HFFc6 (cell line): ENCODE measurements around the gene COL4A6. TPM values are rescaled to one million over a fixed set of nuclear protein-coding genes. Genes with fewer than 3 reads are reported as not detected.
A peak's percentile ranks its signal among the peaks of the same experiment; 100 is the strongest.

Experiments used
- DNase-seq: peaks from one replicate; pipeline ENCODE4 v3.0.0-alpha.2; 2018
- H3K27ac Mint-ChIP-seq: 2 replicates; pipeline ENCODE4 v1.8.0; 2020; ENCODE audit warnings: mild to moderate bottlenecking, mixed read lengths
- H3K27me3 Mint-ChIP-seq: 2 replicates; pipeline ENCODE4 v1.8.0; 2021; ENCODE audit warnings: mild to moderate bottlenecking, moderate library complexity, mixed read lengths; ENCODE audit not compliant: insufficient read depth
- H3K36me3 Mint-ChIP-seq: 2 replicates; pipeline ENCODE4 v1.8.0; 2021; ENCODE audit warnings: low read depth, mixed read lengths
- H3K4me1 Mint-ChIP-seq: 2 replicates; pipeline ENCODE4 v1.8.0; 2020; ENCODE audit warnings: low read depth, mixed read lengths
- H3K4me3 Mint-ChIP-seq: 2 replicates; pipeline ENCODE4 v1.8.0; 2020; ENCODE audit warnings: mild to moderate bottlenecking, moderate library complexity, mixed read lengths
- H3K9me3 Mint-ChIP-seq: 2 replicates; pipeline ENCODE4 v1.8.0; 2020; ENCODE audit warnings: mild to moderate bottlenecking, mixed read lengths
- total RNA-seq, 6 experiments: library from RNA; stranded (reverse); fragmentation: NEBNext Ultra II Directional; extraction: Animal tissue kit (Norgen Biotek cat#: 25700); gene quantifications; 2 replicates in 1 of 6; 3 replicates in 5 of 6; pipeline ENCODE4 v1.2.3, GENCODE V29; 2021
- TF ChIP-seq, protein P1 (sequence below): fragments of 200-600 bp; sonication (generic); IDR thresholded peaks from 2 replicates; pipeline ENCODE4 v1.5.0; 2021; ENCODE audit warnings: antibody characterized with exemption, mild to moderate bottlenecking

COL4A6 gene
- total RNA-seq, 6 experiments from 2014 or later, result 0.03 to 0.16 (median 0.11) TPM

DNA sequence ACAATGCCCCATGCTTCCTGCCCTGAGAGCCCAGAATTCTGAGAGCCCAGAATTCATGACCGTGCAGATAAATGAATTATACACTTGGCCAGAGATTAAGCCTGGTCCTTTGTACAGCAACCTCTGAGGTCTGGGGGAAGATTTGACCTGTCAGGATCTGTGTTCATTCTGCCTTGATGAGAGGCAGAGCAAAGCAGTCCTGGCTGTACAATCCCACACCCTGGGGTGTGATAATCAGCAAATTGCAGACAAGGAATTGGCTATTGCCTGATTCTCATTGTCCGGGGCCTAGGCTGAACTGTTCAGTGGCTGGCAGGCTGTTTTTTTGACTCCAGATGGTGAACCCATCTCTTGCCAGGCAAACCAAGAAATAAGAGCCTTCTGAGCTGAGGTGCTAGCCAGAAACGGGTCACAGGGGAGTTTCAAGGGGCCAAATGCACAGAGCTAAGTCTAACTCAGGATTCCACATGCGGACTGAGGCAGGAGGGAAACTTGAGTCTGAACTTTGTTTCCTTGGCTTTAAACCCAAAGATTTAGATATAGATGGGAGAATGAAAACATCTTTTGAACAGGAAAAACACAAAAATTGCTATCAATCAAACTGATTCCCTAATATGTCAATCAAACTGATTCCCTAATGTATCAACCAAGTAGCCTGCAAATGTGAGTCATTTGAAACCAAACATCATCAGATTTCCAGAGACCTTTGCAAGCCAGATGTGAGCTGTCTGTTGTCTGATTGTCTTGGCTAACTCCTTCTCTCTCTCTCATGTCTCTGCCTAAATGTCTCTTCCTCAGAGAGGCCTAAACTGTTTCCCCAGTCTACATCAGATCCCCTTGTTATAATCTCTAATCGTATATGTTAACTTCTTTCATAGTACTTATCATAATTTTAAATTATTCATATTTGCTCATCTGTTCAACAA is 187.3 kb downstream of the COL4A6 start:
- no peak for DNase-seq
- TF ChIP-seq, protein P1, sequence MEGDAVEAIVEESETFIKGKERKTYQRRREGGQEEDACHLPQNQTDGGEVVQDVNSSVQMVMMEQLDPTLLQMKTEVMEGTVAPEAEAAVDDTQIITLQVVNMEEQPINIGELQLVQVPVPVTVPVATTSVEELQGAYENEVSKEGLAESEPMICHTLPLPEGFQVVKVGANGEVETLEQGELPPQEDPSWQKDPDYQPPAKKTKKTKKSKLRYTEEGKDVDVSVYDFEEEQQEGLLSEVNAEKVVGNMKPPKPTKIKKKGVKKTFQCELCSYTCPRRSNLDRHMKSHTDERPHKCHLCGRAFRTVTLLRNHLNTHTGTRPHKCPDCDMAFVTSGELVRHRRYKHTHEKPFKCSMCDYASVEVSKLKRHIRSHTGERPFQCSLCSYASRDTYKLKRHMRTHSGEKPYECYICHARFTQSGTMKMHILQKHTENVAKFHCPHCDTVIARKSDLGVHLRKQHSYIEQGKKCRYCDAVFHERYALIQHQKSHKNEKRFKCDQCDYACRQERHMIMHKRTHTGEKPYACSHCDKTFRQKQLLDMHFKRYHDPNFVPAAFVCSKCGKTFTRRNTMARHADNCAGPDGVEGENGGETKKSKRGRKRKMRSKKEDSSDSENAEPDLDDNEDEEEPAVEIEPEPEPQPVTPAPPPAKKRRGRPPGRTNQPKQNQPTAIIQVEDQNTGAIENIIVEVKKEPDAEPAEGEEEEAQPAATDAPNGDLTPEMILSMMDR, result no peak
- Mint-ChIP-seq H3K36me3 (no peaks in the 10 kb centered on the region), H3K4me1 (no peaks in the 10 kb centered on the region), H3K27ac (no peak overlapping the region), H3K27me3 (no peaks in the 10 kb centered on the region; the same call in none of the 2 replicates), H3K9me3 (no peaks in the 10 kb centered on the region), H3K4me3 (no peak overlapping the region)

DNA sequence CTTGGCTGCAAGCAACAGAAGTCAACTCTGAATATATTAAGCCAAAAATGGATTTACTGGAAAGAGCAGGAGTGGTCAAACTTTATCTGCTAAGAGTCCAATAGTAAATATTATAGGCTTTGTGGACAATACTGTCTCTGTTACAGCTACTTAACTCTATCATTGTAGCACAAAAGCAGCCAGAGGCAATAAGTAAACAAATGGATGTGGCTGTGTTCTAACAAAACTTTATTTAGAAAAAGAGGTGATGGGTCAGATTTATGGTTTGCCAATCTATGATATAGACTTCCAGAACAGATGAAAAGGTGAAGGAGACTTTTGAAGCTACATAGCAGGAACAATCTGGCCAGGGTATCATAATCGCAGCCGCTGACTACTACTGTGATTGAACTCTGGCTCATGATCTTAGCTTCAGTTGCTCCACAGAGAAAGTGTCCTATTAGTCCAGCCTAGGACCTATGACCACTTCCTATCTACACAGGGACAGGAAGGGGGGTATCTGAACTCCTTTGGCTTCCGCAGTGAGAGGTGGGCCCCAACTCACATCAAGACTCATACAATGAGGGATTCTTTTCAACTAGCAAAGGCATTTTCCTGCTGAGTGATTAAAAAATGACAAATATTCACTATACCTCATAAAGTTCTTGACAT is 191.8 kb downstream of the COL4A6 start:
- TF ChIP-seq, protein P1, result no peak
- Mint-ChIP-seq H3K4me1 (no peaks in the 10 kb centered on the region), H3K27me3 (no peaks in the 10 kb centered on the region; the same call in none of the 2 replicates), H3K9me3 (no peaks in the 10 kb centered on the region), H3K4me3 (no peak overlapping the region), H3K27ac (no peak overlapping the region), H3K36me3 (no peaks in the 10 kb centered on the region)
- no peak for DNase-seq

DNA sequence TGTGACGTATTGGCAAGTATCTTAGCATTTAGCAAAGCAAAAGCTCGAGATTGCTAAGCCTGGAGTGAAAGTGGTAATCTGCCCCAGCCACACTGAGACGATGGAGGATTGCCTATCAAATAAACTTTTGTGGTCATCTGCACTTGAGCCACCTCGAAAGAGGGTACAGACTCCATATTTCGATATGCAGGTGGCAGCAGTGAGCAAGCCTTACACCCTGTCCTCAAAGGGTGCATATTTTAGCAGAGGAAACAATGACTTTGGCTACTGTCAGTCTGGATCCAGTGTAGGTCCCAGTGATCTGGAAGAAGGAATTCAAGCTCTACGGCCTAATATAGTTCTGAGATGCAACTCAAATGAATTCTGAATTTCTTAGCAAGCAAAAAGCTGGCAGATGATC is 192.8 kb downstream of the COL4A6 start:
- TF ChIP-seq, protein P1, result peak; percentile 21; the same call in 1 of the 2 replicates
- H3K4me1 Mint-ChIP-seq, result no peaks in the 10 kb centered on the region
- no peaks in the 10 kb centered on the region for H3K9me3 Mint-ChIP-seq
- H3K36me3 Mint-ChIP-seq, result no peaks in the 10 kb centered on the region
- H3K27ac Mint-ChIP-seq, result no peak overlapping the region
- DNase-seq, result no peak
- no peak overlapping the region for H3K4me3 Mint-ChIP-seq
- no peaks in the 10 kb centered on the region; the same call in none of the 2 replicates for H3K27me3 Mint-ChIP-seq

DNA sequence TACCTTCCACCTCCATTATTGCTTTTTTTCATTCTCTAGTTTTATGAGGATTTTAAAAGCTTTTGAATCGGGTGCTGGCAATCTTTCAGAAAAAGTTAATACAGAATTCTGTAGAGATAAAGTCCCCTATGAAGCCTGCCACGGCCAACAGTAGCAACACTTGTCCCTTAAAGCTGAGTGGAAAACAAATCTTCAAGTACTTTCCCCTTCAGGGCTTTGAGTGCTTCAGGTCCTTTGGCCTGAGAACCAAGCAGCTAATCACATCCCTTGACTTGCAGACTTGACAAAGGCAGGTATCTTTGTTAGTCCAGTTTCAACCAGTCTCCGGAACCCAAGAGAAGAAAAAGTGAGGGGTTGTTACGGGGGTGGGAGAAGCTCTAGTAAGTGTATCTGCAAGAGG is 202.2 kb downstream of the COL4A6 start:
- peaks cover 8% of the 10 kb centered on the region for H3K27me3 Mint-ChIP-seq
- no peaks in the 10 kb centered on the region for H3K4me1 Mint-ChIP-seq
- TF ChIP-seq, protein P1, result no peak

DNA sequence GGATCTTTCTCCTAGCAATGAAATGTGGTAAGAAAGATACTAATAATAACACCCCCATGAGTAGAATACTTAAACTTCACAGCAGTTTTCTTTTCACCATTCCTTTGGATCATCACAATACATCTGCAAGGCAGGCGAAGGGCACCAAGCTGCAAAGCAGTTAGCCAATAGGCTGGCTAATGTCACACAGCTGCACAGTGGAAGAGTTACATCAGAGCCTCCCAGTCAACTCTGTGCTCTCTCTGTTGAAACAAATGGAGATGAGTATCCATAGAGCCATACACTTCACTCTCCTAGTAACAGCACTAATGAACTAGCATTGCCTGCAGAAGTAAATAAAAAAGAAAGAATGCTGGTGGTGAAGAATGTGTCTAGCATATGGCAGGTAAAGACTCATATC is 207.6 kb downstream of the COL4A6 start:
- H3K9me3 Mint-ChIP-seq, result no peaks in the 10 kb centered on the region
- no peaks in the 10 kb centered on the region for H3K36me3 Mint-ChIP-seq
- TF ChIP-seq, protein P1, result no peak
- H3K27me3 Mint-ChIP-seq, result peaks cover 3% of the 10 kb centered on the region
- DNase-seq, result no peak
- H3K27ac Mint-ChIP-seq, result no peak overlapping the region
- no peaks in the 10 kb centered on the region for H3K4me1 Mint-ChIP-seq
- no peak overlapping the region for H3K4me3 Mint-ChIP-seq

More for the DNA sequence above, 202.2 kb downstream of the COL4A6 start:
- Mint-ChIP-seq H3K36me3 (no peaks in the 10 kb centered on the region), H3K27ac (no peak overlapping the region), H3K4me3 (no peak overlapping the region), H3K9me3 (no peaks in the 10 kb centered on the region)
- DNase-seq, result no peak
